CD4-positive, alpha-beta T cell treated with Interleukin-15 for 1 hour (primary cell): ENCODE measurements around the gene ACYP2.
"Not testable (repeated sequence)": the region's sequence is repeated elsewhere in the genome, so short reads cannot be mapped to it uniquely, and the experiment has no call there.

Source experiments
- DNase-seq: peaks from one replicate; pipeline ENCODE4 v3.0.0-alpha.2; 2020

ACYP2 gene

GRCh38 chr2:54115284-54116137, at the start of gene ACYP2:
TSS of gene ACYP2 (plus strand) at chr2:54115615.
- DNase-seq: peak; percentile 92

- no peak for DNase-seq
These were observed 49.5 kb upstream of the ACYP2 start for GRCh38 chr2:54065891-54066290.

- no peak for DNase-seq
These were observed 47.5 kb upstream of the ACYP2 start for GRCh38 chr2:54067851-54068375.

GRCh38 chr2:54072483-54072882, 42.9 kb upstream of the ACYP2 start:
- not testable (repeated sequence) for DNase-seq

GRCh38 chr2:54073796-54074195, 41.6 kb upstream of the ACYP2 start:
- no peak for DNase-seq

- no peak for DNase-seq
These were observed 40.6 kb upstream of the ACYP2 start for GRCh38 chr2:54074606-54075341.

GRCh38 chr2:54076586-54076985, 38.8 kb upstream of the ACYP2 start:
- DNase-seq: no peak

GRCh38 chr2:54077088-54077900, 38.1 kb upstream of the ACYP2 start:
- no peak for DNase-seq

GRCh38 chr2:54079331-54079730, 36.1 kb upstream of the ACYP2 start:
- no peak for DNase-seq

GRCh38 chr2:54081574-54081973, 33.8 kb upstream of the ACYP2 start:
- no peak for DNase-seq

- DNase-seq: no peak
These were observed 32.4 kb upstream of the ACYP2 start for GRCh38 chr2:54083021-54083420.

- no peak for DNase-seq
These were observed 32.0 kb upstream of the ACYP2 start for GRCh38 chr2:54083445-54083844.

GRCh38 chr2:54084600-54084999, 30.8 kb upstream of the ACYP2 start:
- no peak for DNase-seq

GRCh38 chr2:54085069-54085468, 30.3 kb upstream of the ACYP2 start:
- no peak for DNase-seq

- DNase-seq: no peak
These were observed 29.3 kb upstream of the ACYP2 start for GRCh38 chr2:54086157-54086556.

- no peak for DNase-seq
These were observed 27.2 kb upstream of the ACYP2 start for GRCh38 chr2:54088191-54088634.

GRCh38 chr2:54088719-54089118, 26.7 kb upstream of the ACYP2 start:
- no peak for DNase-seq

- no peak for DNase-seq
These were observed 24.8 kb upstream of the ACYP2 start for GRCh38 chr2:54090521-54091117.

GRCh38 chr2:54092940-54093339, 22.5 kb upstream of the ACYP2 start:
- DNase-seq: no peak

GRCh38 chr2:54095406-54095805, 20.0 kb upstream of the ACYP2 start:
- not testable (repeated sequence) for DNase-seq

GRCh38 chr2:54096141-54096540, 19.3 kb upstream of the ACYP2 start:
- not testable (repeated sequence) for DNase-seq

- no peak for DNase-seq
These were observed 18.3 kb upstream of the ACYP2 start for GRCh38 chr2:54097124-54097523.

GRCh38 chr2:54099370-54099769, 16.0 kb upstream of the ACYP2 start:
- DNase-seq: no peak
